Fibroblast of the aortic adventitia (primary cell): ENCODE measurements around the gene COLEC12. TPM values are rescaled to one million over a fixed set of nuclear protein-coding genes. Genes with fewer than 3 reads are reported as not detected.

Source experiments
- DNase-seq: peaks from one replicate; pipeline ENCODE4 v3.0.0-alpha.2; 2010; ENCODE audit warnings: low read depth
- H3K4me3 ChIP-seq: 2 replicates; pipeline ENCODE4 v1.5.1; 2011; ENCODE audit warnings: low read depth, mild to moderate bottlenecking, control low read depth, low read length, moderate library complexity
- total RNA-seq: library from RNA; depleted of rRNA; stranded (reverse); fragments of >200 nt; gene quantifications from 2 replicates; pipeline ENCODE4 v1.2.3, GENCODE V29; 2012; ENCODE audit warnings: low replicate concordance
- TF ChIP-seq, protein P1 (sequence below): IDR thresholded peaks from 2 replicates; pipeline ENCODE4 v1.5.1; 2011; ENCODE audit warnings: mild to moderate bottlenecking, low read length, control low read depth, inconsistent platforms; ENCODE audit not compliant: insufficient read depth

Gene COLEC12
- total RNA-seq, 1 donor, result 109 TPM

- H3K4me3 ChIP-seq, result no peak overlapping the region
- TF ChIP-seq, protein P1, sequence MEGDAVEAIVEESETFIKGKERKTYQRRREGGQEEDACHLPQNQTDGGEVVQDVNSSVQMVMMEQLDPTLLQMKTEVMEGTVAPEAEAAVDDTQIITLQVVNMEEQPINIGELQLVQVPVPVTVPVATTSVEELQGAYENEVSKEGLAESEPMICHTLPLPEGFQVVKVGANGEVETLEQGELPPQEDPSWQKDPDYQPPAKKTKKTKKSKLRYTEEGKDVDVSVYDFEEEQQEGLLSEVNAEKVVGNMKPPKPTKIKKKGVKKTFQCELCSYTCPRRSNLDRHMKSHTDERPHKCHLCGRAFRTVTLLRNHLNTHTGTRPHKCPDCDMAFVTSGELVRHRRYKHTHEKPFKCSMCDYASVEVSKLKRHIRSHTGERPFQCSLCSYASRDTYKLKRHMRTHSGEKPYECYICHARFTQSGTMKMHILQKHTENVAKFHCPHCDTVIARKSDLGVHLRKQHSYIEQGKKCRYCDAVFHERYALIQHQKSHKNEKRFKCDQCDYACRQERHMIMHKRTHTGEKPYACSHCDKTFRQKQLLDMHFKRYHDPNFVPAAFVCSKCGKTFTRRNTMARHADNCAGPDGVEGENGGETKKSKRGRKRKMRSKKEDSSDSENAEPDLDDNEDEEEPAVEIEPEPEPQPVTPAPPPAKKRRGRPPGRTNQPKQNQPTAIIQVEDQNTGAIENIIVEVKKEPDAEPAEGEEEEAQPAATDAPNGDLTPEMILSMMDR, result no peak
- DNase-seq, result no peak
Measured at GRCh38 chr18:273525-273924, 227.0 kb downstream of the COLEC12 start.

DNA sequence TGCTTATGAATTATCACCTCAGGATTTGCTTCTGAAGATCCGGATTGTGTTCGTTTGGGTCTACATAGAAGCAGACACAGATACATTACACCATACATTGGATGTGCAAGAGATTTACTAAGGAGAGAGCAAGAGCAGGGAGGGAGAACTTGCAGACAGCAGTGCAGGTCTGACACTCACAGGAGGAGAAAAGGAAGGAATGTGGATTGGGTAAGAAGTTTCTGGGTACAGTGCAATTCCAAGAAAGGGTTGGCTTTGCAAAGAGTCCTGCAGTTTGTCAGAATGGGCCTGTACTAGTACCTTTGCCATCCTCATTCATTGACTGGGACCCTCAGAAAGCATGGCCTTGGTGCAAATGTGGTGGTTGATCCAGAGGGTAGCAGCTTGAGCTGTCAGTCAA, 227.9 kb downstream of the COLEC12 start:
- TF ChIP-seq, protein P1, result no peak
- H3K4me3 ChIP-seq, result no peak overlapping the region
- DNase-seq, result no peak

DNA sequence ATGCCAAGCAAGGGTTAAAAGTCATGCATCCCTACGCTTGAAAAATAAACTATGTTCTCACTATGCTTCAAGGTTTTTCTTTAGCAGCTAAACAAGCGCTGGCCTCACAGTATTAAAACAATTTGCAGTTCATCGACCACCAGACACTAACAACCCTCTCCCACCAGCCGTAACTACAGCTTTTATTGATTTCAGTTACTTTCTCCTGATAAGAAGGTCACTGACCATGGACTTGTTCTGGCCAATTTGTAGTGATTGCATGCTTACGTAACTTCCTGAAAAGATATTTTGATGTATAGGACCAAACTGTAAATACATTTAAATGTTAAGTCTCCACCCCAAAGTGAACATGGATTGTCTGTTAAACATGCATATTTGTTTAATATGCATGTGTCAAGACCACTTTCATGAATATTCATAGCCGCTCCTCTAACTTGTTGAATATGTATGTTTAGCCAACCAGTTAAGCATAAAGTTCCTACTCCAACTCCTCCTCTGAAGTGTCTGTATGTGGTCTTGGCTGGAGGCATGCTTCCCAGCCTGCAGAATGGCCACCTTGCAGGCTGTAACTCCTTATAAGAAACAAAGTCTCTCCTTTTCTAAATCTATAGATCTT, 230.9 kb downstream of the COLEC12 start:
- no peak for DNase-seq
- TF ChIP-seq, protein P1, result no peak
- no peak overlapping the region for H3K4me3 ChIP-seq

DNA sequence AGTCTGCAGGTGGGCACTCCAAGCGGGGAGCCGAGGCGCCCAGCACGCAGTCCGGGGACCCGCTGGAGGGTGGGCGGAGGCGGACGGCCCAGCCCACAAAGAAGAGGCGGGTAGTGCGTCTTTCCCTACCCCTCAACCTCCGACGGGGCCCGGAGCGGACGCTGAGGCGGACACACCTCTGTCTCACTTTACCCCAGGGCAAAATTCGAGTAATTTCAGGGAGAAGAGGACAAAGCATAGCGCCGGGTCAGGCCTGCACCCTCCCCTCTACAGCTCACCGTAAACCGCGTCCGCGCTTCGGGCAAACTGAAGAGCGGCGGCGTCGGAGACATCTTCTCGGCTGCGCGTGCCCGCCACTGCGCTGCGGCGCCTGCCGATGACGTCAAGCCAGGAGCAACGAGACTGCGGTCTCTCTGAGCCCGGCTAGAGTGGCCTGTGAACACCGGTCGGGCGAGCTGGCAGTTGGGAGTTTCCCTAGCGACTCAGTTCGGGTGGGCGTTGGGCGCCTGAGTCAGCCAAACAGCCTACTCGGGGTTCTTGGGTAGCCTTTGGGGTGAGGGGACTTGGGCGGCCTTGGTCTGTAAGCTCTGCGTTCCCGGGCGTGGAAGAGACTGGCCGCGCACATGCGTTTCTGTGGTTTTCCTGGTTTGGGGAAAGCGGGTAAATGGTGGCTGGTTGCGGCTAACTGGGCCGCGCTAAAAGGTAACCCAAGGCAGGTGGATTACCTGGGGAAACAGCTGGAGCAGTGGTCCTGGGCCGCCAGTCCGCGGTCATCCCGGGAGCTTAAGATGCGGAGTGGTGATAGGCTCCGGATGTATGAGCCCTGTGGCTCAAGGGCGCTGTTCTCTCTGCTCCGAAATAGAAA, 232.6 kb downstream of the COLEC12 start, which contains the start of gene THOC1:
THOC1 (minus strand) TSS at position 360 of the 865 bp plus-strand sequence; CDS start at position 332, 28 bp downstream.
- DNase-seq, result peak; percentile 89
- peak within 1 kb of the TSS; percentile 91 for H3K4me3 ChIP-seq
- TF ChIP-seq, protein P1, result no peak

DNA sequence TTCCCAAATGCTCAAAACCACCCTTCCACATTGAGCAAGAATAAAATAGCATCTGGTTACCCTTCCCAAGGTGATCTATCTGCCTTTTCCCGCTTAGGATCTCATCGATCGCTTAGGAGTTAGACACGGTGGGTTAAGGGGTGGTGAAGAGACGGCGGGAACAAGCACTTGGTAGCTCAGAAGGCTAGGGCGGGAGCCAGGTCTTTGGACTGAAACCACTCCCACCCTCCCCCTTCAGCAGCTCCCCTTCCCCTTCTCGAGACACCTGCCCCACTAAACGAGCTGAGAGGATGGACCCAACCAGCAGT, 233.2 kb downstream of the COLEC12 start:
- peak; percentile 12 for DNase-seq
- TF ChIP-seq, protein P1, result no peak
- peak overlapping the region; percentile 91 for H3K4me3 ChIP-seq

Other genes starting within 250 kb of the COLEC12 start
- 55.4 and 104 TPM in 2 replicates for gene THOC1, start 232.7 kb downstream of the COLEC12 start, total RNA-seq
- gene CETN1, start 79.7 kb upstream of the COLEC12 start, total RNA-seq, result not detected in 2 replicates
- 0.27 TPM in 1 of 2 replicates, not detected in the other for gene CLUL1, start 96.3 kb upstream of the COLEC12 start, total RNA-seq
- gene TYMS, start 157.0 kb upstream of the COLEC12 start, total RNA-seq, result 1.1 and 25.7 TPM in 2 replicates
- gene ENOSF1, start 211.9 kb upstream of the COLEC12 start, total RNA-seq, result 49.5 and 55.7 TPM in 2 replicates